IPS-18c (cell line): ENCODE results near the gene SLIT1.
"Not testable (repeated sequence)": the region's sequence is repeated elsewhere in the genome, so short reads cannot be mapped to it uniquely, and the experiment has no call there.

Experiments
- H3K4me3 ChIP-seq: 2 replicates; pipeline ENCODE4 v1.7.0; 2013; ENCODE audit warnings: low read depth, mild to moderate bottlenecking, low read length, moderate library complexity; ENCODE audit not compliant: insufficient read depth
- H3K9me3 ChIP-seq: one replicate; pipeline ENCODE4 v1.6.1; 2013; ENCODE audit warnings: mild to moderate bottlenecking, low read length, moderate library complexity; ENCODE audit not compliant: control insufficient read depth, insufficient read depth

The SLIT1 gene

DNA sequence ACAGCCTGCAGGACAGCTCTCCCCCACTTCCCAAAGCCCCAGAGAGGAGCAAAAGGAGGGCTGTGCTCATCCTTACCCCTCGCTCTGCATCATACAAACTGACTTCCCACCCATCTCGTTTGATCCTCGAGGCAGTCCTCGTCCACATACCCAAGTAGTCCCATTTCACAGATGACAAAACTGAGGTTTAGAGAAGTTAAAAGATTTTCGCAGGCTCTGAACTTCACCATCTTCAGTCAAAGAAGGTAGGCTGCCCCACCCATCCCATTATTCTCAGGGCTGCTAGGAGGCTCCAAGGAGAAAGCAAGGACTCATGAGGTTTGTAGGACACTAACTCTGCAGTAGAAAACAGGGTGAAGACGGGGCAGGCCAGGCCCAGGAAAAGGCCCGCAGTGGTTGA lies 147.1 kb downstream of the SLIT1 start:
- no peak overlapping the region for H3K4me3 ChIP-seq
- H3K9me3 ChIP-seq = no peaks in the 10 kb centered on the region

DNA sequence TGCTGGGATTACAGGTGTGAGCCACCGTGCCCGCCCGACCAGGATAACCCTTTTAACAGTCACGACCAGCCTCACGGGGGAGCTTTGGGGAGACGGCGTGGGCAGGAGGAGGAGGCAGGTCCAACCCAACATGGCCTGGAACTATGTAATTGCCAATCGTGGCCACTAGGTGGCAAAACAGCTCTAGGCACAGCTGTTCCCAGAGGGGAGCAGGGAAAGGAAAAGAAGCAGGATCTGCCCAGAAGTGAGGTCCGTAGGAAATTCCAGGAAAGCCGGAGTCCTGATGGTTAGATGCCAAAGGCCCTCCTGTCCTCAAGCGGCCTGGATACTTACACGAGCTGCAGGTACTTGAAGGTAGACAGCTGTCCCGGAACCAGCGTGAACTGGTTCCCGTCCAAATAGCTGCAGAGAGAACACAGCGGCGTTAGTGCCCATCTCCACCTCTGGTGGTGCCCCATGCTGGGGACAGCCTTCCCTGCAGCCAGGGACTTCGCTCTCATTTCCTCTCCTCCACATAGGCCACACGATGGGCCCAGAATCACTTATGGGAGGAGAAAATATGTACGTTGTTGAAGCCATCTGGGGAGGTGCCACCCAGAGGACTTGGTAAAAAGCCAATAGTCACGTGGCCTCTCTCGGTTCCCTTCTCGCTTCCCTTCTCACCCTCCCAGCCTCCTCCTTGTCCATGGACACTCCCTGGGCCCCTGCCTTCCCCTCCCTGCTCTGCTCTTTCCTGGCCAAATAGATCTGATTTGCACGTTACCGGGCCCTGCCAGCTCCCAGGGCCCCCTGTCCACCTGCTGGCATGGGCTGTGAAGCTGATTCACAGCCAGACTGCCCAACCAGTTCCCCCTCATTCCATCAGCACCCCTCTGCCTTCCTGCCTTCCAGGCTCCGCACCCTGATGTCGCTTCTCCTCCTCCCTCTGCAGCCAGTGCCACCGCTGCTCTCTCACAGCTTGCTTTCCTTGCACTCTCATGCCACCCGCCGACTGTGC lies 148.1 kb downstream of the SLIT1 start:
- H3K4me3 ChIP-seq = no peak overlapping the region
- H3K9me3 ChIP-seq = no peaks in the 10 kb centered on the region

DNA sequence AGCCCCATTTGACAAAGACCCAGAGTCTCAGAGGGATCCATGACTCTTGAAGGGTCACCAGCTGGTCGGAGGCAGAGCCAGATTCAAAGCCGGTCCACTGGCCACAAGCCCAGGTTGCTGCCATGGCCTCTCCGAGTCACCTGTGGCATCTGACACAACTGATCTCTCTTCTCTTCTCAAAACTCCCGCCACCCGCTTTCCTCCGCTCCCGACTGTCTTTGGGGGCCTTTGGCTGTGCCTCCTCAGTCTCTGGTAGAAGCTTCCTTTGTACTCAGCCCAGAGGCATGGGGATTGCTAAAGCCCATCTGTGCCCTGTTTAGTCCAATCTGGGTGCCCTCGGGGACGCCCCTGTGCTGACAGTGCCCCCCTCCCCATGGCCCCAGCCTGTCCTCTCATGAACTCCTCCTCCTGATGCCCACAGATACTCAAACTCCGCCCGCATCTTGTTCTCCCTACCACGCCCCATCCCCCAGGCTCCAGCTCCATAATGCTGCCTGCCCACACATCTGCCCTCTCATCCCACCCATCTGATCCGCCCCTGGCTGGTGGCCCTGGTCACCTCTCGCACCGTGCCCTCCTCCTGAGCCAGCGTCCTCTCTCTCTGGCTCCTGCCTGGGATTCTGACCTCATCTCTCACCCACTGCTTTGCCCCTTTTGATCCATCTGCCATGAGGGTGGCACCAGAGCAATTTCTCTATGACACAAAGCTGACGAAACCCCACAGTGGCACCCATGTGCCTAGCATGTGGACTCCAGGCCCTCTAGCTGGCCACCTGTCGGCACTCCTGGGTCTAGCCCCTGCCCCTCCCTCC lies 150.6 kb downstream of the SLIT1 start:
- H3K9me3 ChIP-seq = no peaks in the 10 kb centered on the region
- H3K4me3 ChIP-seq = no peak overlapping the region

DNA sequence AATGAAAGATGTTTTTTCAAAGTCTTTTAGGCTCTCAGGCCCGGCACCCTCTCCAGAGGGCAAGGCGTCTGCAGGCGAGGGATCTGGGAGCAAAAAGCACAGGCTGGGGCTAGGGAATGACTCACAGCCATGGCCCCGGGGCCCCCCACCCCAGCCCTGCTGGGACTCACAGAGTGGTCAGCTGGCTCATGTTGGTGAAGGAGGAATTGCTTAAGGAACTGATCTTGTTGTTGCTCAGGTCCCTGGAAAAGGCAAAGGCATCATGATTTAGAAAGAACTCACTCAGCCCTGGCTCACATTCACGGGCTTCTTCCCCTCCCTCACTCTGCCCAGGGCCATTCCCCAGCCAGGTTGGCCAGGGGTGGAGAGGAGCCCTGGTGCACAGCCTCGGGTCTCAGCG lies 151.5 kb downstream of the SLIT1 start:
- Histone ChIP-seq H3K9me3 (no peaks in the 10 kb centered on the region), H3K4me3 (no peak overlapping the region)

DNA sequence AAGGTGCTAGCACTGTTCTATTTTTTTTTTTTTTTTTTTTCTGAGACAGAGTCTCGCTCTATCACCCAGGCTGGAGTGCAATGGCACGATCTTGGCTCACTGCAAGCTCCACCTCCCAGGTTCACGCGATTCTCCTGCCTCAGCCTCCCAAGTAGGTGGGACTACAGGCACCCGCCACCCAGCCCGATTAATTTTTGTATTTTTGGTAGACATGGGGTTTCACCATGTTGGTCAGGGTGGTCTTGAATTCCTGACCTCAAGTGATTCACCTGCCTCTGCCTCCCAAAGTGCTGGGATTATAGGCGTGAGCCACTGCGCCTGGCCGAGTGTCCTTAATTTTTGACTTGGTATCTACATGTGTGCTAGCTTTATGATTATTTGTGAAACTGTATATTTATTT lies 151.9 kb downstream of the SLIT1 start:
- H3K9me3 ChIP-seq, H3K4me3 ChIP-seq: not testable (repeated sequence)

DNA sequence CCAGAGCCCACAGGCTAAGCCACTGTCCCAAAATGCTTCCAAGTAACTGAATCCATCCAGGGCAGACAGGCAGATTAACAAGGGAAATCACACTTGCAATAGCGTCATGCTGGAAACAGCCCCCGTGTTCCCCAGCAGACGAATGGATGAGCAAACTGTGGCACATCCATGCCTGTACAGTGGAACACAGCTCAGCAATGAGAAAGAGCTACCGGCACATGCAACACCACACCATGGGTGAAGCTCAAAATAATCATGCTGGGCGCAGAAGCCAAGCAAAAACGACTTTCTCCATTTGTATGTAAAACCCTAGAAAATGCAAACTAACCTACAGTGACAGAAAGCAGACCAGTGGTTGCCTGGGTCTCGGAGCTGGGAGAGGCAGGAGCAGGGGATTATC lies 153.1 kb downstream of the SLIT1 start:
- Histone ChIP-seq H3K4me3 (no peak overlapping the region), H3K9me3 (no peaks in the 10 kb centered on the region)

DNA sequence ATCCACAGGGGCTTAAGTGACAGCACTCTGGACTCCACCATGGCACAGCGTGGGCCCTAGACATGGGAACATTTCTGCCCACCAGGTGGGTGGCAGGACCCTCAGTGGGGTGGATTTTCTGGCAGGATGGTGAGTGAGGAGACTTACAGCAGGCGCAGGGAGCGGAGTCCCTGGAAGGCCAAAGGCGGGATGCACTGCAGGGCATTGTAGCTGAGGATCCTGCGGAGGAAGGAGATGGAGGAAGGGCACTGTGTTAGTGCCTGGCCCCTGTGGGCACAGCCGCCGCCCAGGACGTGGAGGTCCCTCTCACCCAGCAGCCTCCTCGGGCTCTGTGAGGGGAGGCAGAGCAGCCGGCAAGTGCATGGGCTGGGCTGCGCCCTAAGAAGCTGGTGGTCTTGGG lies 154.3 kb downstream of the SLIT1 start:
- no peaks in the 10 kb centered on the region for H3K9me3 ChIP-seq
- H3K4me3 ChIP-seq = no peak overlapping the region

DNA sequence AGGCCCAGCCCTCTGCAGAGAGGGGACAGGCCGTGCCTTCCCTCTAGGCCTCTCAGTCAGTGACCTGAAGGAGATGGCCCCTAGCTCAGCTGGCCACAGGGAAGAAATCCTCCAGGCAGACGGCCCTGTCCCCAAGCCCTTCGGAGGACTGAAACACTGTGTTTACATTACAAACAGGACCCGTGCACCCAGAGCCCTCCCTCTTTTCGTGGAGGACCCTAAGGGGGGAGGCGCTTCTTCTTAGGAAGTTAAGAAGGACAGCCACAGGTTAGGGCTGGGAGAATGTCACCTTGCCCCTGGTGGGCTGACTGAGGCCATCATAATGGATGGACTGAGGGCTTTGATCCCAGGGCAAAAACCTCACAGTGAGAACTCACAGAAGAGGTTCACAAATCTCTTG lies 154.9 kb downstream of the SLIT1 start:
- no peak overlapping the region for H3K4me3 ChIP-seq
- no peaks in the 10 kb centered on the region for H3K9me3 ChIP-seq

DNA sequence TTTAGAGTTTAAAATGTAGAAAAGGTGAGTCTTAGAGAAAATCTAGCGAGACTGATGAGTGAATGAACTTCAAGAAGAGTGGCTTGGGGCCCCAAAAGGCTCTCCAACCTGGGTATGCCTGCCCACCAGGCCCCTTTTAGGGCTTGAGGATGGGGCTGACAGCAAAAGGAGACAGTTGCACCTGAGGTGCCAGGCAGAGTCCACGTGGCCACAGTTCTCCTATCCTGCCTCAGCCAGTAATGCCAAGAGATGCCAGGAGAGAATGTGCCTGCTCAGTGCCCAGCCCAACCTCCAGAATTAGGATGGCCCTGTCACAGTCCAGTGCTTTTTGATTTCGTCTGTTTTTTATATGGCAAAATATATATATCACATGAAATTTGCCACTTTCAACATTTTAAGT lies 156.5 kb downstream of the SLIT1 start:
- H3K9me3 ChIP-seq = no peaks in the 10 kb centered on the region
- H3K4me3 ChIP-seq = no peak overlapping the region

DNA sequence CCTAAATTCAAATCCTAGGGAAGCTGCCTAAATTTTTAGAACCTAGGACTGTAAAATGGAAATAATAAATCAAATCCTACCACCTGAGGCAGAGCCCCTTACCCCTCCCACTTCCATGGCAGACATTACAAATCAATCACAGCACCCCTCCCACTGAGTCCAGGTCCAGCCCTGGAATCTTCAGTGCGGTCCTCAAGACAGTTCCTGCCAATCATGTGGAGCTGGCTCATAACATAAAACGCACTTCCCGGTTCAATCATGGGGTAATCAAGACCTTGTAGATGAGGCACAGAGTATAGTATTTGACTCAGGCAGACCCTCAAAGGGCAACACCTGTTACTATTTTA lies 157.0 kb downstream of the SLIT1 start:
- H3K4me3 ChIP-seq = no peak overlapping the region

DNA sequence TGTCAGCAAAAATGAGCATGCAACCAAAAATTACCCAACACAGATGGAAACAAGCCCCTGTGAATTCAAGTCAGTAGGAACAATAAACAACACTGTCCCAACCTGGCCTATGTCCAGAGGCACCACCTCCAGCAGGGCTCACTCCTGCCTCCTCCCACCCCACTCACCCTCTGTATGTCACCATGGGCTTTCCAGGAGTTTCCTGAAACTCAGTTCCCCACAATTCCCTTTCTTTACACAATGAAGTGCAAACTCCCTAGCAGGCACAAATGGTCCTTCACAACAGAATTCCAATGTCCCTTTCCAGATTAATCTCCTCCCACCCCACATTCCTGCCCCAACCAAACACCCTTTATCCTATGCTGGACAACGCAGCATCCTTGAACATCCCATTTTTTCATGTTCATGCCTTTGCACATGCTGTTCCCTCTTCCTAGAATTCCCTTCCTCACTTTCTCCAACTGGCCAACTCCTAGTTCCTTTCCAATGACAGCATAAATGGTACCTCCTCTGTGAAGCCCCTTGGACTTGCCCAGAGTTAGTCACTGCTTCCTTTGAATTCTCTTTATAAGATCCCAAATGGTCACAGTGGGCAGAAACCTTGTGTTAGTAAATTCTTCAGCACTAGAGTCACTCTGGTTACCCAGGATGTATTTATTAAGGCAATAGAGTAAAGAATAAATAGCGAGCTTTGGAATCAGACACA lies 157.5 kb downstream of the SLIT1 start:
- Histone ChIP-seq H3K9me3 (no peaks in the 10 kb centered on the region), H3K4me3 (no peak overlapping the region)

More for the DNA sequence above, 157.0 kb downstream of the SLIT1 start:
- no peaks in the 10 kb centered on the region for H3K9me3 ChIP-seq

DNA sequence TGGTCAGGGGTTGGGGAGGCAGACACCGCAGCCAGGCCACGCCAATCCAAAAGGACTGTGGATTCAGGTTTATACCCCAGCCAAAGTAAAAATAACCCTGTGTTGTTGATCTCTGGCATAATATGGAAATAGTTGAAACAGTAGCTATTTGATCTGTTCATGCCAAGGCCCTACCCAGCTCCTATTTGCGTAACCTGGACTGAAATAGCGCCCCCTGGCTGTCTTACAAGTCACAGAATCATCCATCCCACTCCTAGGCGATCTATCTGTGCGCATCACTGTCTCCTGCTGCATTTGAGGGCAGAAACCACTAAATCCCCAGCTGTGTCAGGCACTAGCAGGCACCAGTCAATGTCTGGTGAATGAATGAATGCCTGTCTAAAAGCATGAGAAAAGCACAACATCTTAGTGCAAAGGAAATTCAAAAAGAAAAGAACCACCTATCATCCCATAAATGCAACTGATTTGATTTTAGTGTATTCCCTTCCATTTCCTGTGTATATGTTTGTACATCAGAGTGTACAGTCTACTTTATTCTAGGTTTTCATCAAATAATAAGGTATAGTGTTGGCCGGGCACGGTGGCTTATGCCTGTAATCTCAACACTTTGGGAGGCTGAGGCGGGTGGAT lies 160.0 kb downstream of the SLIT1 start:
- Histone ChIP-seq H3K9me3 (no peaks in the 10 kb centered on the region), H3K4me3 (no peak overlapping the region)

DNA sequence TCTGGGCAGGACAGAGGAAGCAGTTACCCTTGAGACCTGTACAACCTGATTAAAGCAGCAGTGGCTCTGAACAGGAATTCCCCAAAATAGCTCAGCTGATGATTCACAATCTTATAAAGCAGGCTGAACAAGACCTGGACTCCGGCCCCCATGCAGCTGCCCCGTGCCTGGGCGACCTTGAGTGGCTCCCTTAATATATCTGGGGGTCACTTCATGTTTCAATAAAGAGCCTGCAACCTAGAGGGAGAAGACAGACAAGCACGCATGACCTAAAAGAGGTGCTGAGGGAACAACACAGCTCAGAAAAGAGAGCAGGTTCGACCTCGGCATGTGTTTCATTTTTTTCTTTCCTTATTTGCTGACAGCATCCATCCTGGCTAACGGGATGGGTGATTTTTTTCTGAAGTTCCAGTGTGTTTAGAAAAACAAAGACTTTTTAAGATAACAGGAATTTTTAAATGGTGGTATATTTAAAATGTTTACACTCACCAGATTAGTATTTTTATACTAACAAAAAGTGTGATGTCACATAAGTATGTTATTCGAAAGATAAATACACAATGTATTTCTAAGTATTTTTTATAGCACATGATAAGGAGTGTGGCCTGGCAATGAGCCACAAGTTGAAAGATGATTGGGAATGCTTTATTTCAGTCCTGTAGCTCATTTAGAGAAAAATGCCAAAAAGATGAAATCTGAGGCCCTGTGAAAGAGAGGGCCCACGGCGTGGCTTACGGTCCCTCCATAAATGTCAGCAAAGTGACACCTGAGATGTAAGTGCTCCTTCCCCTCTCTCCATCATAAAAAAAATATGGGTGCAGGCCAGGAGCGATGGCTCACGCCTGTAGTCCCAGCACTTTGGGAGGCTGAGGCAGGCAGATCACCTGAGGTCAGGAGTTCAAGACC lies 161.3 kb downstream of the SLIT1 start:
- Histone ChIP-seq H3K4me3 (no peak overlapping the region), H3K9me3 (no peaks in the 10 kb centered on the region)

DNA sequence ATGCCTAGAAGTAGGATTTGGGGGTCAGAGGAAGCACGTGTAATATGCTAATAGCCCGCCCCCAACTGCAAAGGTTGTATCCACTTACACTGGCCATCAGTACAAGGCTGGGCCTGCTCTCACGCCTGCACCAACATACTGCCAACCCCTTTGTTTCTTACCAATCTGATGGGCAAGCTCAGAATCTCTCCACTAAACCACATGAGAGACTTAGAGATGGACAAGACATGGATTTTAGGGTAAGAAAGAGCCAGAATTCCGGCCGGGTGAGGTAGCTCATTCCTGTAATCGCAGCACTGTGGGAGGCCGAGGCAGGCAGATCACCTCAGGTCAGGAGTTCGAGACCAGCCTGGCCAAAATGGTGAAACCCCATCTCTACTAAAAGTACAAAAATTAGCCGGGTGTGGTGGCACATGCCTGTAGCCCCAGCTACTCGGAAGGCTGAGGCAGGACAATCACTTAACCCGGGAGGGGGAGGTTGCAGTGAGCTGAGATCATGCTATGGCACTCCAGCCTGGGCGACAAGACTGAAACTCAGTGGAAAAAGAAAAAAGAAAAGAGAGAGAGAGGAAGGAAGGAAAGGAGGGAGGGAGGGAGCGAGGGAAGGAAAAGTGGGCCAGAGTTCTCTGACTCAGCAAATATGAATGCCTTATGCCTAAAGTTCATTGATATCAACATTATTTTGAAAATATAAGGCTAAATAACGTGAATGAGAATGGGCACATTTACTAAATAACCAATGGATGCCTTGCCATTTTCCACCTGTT lies 162.2 kb downstream of the SLIT1 start:
- H3K9me3 ChIP-seq = no peaks in the 10 kb centered on the region
- no peak overlapping the region for H3K4me3 ChIP-seq

DNA sequence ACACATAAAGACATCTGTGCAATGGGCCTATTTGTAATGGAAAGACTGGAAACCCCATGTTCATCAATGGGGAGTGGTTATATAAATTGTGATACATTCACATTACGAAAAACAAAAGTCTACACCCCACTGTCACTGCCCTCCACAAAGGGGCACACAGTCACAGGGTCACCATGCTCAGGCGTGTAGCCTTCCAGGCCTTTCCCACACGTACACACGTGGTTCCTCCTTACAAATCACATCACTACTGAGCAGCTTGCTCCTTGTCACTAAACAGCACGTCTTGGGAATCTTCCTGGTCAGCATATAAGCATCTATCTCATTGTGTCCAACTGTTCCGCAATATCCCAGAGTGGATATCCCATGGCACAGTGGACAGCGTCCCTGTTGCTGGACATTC lies 163.1 kb downstream of the SLIT1 start:
- no peak overlapping the region for H3K4me3 ChIP-seq
- H3K9me3 ChIP-seq = no peaks in the 10 kb centered on the region
